T-helper 1 cell treated with Interleukin-12 subunit alpha and Interleukin-12 subunit beta and Interleukin-4 antibody, amounts not matched to agents 30 ng/mL and 1 ng/mL, for 36 hours (primary cell): ENCODE data around the gene ZNF555. TPM values are rescaled to one million over a fixed set of nuclear protein-coding genes. Genes with fewer than 3 reads are reported as not detected.

Experiments used
- total RNA-seq: library from RNA; stranded (reverse); gene quantifications from 2 replicates; pipeline ENCODE4 v1.2.3, GENCODE V29; 2022

The ZNF555 gene
- total RNA-seq, 1 donor from 2014 or later = 1.0 TPM

Other genes starting within 250 kb of the ZNF555 start
- 0.22 and 0.32 TPM in 2 replicates for gene GNG7, start 138.8 kb upstream of the ZNF555 start, total RNA-seq
- not detected in 2 replicates for gene DIRAS1, start 120.1 kb upstream of the ZNF555 start, total RNA-seq
- gene SLC39A3, start 101.5 kb upstream of the ZNF555 start, total RNA-seq = 30.9 and 36.0 TPM in 2 replicates
- gene SGTA, start 58.2 kb upstream of the ZNF555 start, total RNA-seq = 49.2 and 52.2 TPM in 2 replicates
- 96.0 and 103 TPM in 2 replicates for gene THOP1, start 56.0 kb upstream of the ZNF555 start, total RNA-seq
- gene ZNF554, start 21.6 kb upstream of the ZNF555 start, total RNA-seq = 3.2 and 3.4 TPM in 2 replicates
- gene ZNF556, start 25.9 kb downstream of the ZNF555 start, total RNA-seq = not detected in 2 replicates
- gene ZNF57, start 59.5 kb downstream of the ZNF555 start, total RNA-seq = 1.8 TPM in 2 replicates
- 3.0 and 3.3 TPM in 2 replicates for gene ZNF77, start 103.5 kb downstream of the ZNF555 start, total RNA-seq
- gene TLE6, start 136.1 kb downstream of the ZNF555 start, total RNA-seq = 0.54 and 1.1 TPM in 2 replicates
- 0.61 and 0.76 TPM in 2 replicates for gene TLE2, start 187.8 kb downstream of the ZNF555 start, total RNA-seq
- gene TLE5, start 221.0 kb downstream of the ZNF555 start, total RNA-seq = 598 and 603 TPM in 2 replicates